Pancreas (tissue), 10 donors: ENCODE data around the gene BCR. TPM values are rescaled to one million over a fixed set of nuclear protein-coding genes. Genes with fewer than 3 reads are reported as not detected.
A peak's percentile ranks its signal among the peaks of the same experiment; 100 is the strongest.

Source experiments
- ATAC-seq, 4 donors: fragments of 200-7000 bp; cut with Tn5 transposase; one replicate each; pipeline versions ENCODE4 v1.8.0 to v1.9.1; 2020; ENCODE audit warnings: mild to moderate bottlenecking in 4 of 4, moderate library complexity in 4 of 4
- DNase-seq, 6 donors: peaks; one replicate each; pipeline ENCODE4 v3.0.0-alpha.2; 2020
- FAIRE-seq: peaks from 2 replicates; lab custom pipeline; 2012; peaks lifted over from hg19 to GRCh38; lab: Jason Lieb, UNC
- H3K27ac ChIP-seq, 4 donors: fragments of 200-600 bp; sonication (generic); 1 replicate in 3 of 4; 2 replicates in 1 of 4; pipeline versions ENCODE4 v1.5.0 to v1.8.0; 2020
- H3K27me3 ChIP-seq, 4 donors: fragments of 200-600 bp; one replicate each; pipeline ENCODE4 v1.8.0; 2021
- H3K36me3 ChIP-seq, 3 donors: fragments of 200-600 bp; sonication (generic) in 1 of 3; one replicate each; pipeline versions ENCODE4 v1.5.0 to v1.8.0; 2020 to 2021
- H3K4me1 ChIP-seq, 3 donors: fragments of 200-600 bp; one replicate each; pipeline ENCODE4 v1.8.0; 2021
- H3K4me3 ChIP-seq, 4 donors: fragments of 200-600 bp; sonication (generic) in 2 of 4; one replicate each; pipeline versions ENCODE4 v1.5.0 to v1.8.0; 2020 to 2021
- H3K9me3 ChIP-seq, 4 donors: fragments of 200-600 bp; one replicate each; pipeline ENCODE4 v1.8.0; 2021
- WGBS, 2 donors: extraction: QIAGEN DNeasy Blood & Tissue Kit; methylation state at CpG; one replicate each; pipeline ENCODE4 v1.1.7; 2013; 5-methylcytosine and 5-hydroxymethylcytosine counted together
- intact Hi-C, 3 donors: fragments of 100-400 bp; cut with DNase I; formaldehyde crosslinking; loops; one replicate each; pipeline versions ENCODE4 v1.11.1 to v1.14.2; 2022
- polyA plus RNA-seq, 2 donors: library from polyadenylated mRNA; stranded (reverse); fragments of 200-250 nt; gene quantifications; one replicate each; pipeline ENCODE4 v1.2.3, GENCODE V29; 2013
- total RNA-seq, 6 donors: library from RNA; stranded (reverse); fragmentation: NEBNext Ultra II Directional in 4 of 6; extraction: Animal tissue kit (Norgen Biotek cat#: 25700) in 4 of 6; gene quantifications; one replicate each; pipeline versions ENCODE4 v1.2.1 to v1.2.4, GENCODE V29; 2021 to 2023
- TF ChIP-seq, protein P1 (sequence below), 4 donors: fragments of 200-600 bp; sonication (generic) in 3 of 4; IDR thresholded peaks; one replicate each; pipeline versions ENCODE4 v1.5.0 to v1.8.0; 2021; ENCODE audit warnings: antibody characterized with exemption in 4 of 4
- donor health status: healthy with polysubstance abuse.
- donor health status: DM: no; HTN: no; CAD: no; lungs with moderate emphysema.
- donor health status: DM: no; HTN: no; CAD: no.
- donor health status: control.
- donor health status: control.
- donor health status: Bipolar disorder and iron deficiency.
- donor health status: DM: yes; HTN: yes; CAD: no.
- donor health status: DM: no; HTN: no; CAD: no.
- donor health status: DM: no; HTN: no; CAD: no.
- donor health status: DM: yes; HTN: yes; CAD: no.

BCR gene
- total and polyA plus RNA-seq, 8 donors: 15.5 to 35.9 (median 18.1) TPM

GRCh38 chr22:23158516-23159290 lies 21.6 kb upstream of the BCR start:
- Histone ChIP-seq H3K27me3 (no peaks in the 10 kb centered on the region), H3K27ac (no peak overlapping the region), H3K9me3 (no peaks in the 10 kb centered on the region), H3K4me1 (no peaks in the 10 kb centered on the region), H3K36me3 (no peaks in the 10 kb centered on the region), H3K4me3 (no peak overlapping the region)
- TF ChIP-seq, protein P1, sequence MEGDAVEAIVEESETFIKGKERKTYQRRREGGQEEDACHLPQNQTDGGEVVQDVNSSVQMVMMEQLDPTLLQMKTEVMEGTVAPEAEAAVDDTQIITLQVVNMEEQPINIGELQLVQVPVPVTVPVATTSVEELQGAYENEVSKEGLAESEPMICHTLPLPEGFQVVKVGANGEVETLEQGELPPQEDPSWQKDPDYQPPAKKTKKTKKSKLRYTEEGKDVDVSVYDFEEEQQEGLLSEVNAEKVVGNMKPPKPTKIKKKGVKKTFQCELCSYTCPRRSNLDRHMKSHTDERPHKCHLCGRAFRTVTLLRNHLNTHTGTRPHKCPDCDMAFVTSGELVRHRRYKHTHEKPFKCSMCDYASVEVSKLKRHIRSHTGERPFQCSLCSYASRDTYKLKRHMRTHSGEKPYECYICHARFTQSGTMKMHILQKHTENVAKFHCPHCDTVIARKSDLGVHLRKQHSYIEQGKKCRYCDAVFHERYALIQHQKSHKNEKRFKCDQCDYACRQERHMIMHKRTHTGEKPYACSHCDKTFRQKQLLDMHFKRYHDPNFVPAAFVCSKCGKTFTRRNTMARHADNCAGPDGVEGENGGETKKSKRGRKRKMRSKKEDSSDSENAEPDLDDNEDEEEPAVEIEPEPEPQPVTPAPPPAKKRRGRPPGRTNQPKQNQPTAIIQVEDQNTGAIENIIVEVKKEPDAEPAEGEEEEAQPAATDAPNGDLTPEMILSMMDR (IDR thresholded peaks at IDR 0.05): no peak
- FAIRE-seq: no peak
- WGBS, 2 donors: 78 to 80% methylated on average over 14 of the region's 14 CpGs
- no peak for ATAC-seq
- DNase-seq: no peak
- intact Hi-C loops: no loop called here

DNA sequence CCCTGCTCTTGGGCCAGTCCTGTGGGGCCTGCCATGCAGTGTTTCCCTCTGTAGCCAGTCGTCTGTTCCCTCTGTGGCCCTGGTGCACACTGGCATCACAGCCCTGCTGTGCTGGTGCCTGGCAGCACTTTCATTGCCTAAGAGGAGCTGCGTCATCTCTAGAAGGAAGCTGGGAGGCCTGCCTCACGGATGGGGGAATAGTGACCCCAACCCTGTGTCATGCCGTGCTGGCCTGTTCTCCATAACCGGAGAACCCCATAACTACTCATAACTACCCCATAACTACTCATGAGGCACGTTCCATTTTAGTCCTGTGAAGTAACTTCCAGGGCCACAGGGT lies 21.0 kb upstream of the BCR start:
- no peak for FAIRE-seq
- WGBS, 2 donors: 82 to 87% methylated on average over 6 of the region's 6 CpGs
- TF ChIP-seq, protein P1 (IDR thresholded peaks at IDR 0.05): no peak
- no peaks in the 10 kb centered on the region for H3K4me1 ChIP-seq
- no peak overlapping the region for H3K4me3 ChIP-seq
- H3K27me3 ChIP-seq: no peaks in the 10 kb centered on the region
- H3K9me3 ChIP-seq: no peaks in the 10 kb centered on the region
- intact Hi-C loops: no loop called here
- no peaks in the 10 kb centered on the region for H3K36me3 ChIP-seq
- no peak overlapping the region for H3K27ac ChIP-seq
- no peak for DNase-seq
- no peak for ATAC-seq

DNA sequence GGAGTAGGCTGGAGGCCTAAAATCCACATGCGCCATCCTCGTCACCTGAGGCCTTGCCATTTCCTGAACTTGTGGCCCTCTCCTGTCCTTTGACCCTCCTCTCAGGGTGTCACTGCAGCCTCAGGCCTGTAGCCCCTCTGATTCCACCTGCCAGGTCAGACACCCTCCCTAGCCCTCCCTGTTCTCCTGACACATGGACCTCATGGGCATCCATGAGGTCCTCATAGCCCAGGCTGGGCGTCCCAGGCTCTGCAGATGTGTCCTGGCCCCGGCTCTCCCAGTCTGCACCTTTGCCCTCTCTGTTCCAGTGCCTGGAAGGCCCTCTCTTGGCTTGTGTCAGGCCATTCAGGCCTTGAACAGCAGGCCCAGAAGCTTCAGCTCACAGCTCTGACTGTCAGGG lies 19.3 kb upstream of the BCR start:
- H3K9me3 ChIP-seq: no peaks in the 10 kb centered on the region
- ATAC-seq (no peak), DNase-seq (no peak), FAIRE-seq (no peak)
- TF ChIP-seq, protein P1 (IDR thresholded peaks at IDR 0.05): no peak
- 92% methylated on average over 4 of the region's 4 CpGs for WGBS, 2 donors
- intact Hi-C loops: no loop called here
- H3K4me3 ChIP-seq: no peak overlapping the region
- H3K27ac ChIP-seq: no peak overlapping the region
- no peaks in the 10 kb centered on the region for H3K36me3 ChIP-seq
- no peaks in the 10 kb centered on the region for H3K27me3 ChIP-seq
- no peaks in the 10 kb centered on the region for H3K4me1 ChIP-seq

- intact Hi-C loops: no loop called here
- Histone ChIP-seq H3K4me3 (no peak overlapping the region), H3K27me3 (no peaks in the 10 kb centered on the region), H3K9me3 (no peaks in the 10 kb centered on the region), H3K27ac (no peak overlapping the region), H3K4me1 (no peaks in the 10 kb centered on the region), H3K36me3 (no peaks in the 10 kb centered on the region)
- DNase-seq (no peak), ATAC-seq (no peak), FAIRE-seq (no peak)
- TF ChIP-seq, protein P1 (IDR thresholded peaks at IDR 0.05): no peak
- WGBS, 2 donors: 88 to 89% methylated on average over 13 of the region's 13 CpGs
These were observed 18.7 kb upstream of the BCR start for GRCh38 chr22:23161574-23161973.

DNA sequence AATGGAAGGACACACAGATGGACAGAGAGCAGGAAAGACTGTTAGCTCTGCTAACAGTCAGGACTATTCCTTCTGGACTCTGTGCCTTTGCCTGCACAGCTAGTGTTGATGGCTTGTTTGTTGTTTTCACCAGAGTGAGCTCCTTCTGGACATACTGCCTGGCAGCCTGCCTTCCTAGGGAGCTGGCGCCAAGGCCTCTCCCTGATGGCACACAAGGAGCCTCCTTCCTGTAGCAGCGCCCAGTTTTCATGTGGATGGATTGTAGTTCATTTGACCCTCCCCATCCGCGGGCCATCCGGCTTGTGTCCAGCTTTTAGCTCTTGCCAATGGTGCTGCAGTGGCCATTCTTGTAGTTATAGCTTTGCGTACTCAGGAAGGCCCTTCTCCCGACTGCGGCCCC lies 16.6 kb upstream of the BCR start:
- intact Hi-C loops: no loop called here
- TF ChIP-seq, protein P1 (IDR thresholded peaks at IDR 0.05): no peak
- Histone ChIP-seq H3K27me3 (no peaks in the 10 kb centered on the region), H3K36me3 (no peaks in the 10 kb centered on the region), H3K4me3 (no peak overlapping the region), H3K4me1 (no peaks in the 10 kb centered on the region), H3K9me3 (no peaks in the 10 kb centered on the region), H3K27ac (no peak overlapping the region)
- FAIRE-seq: no peak
- WGBS, 2 donors: 88 to 91% methylated on average over 8 of the region's 8 CpGs
- no peak for DNase-seq
- peak in 2 of 4 donors; percentile 39 to 57 for ATAC-seq
